ENCODE results near the gene STX8.
A peak's percentile ranks its signal among the peaks of the same experiment; 100 is the strongest.

Gene STX8

DNA sequence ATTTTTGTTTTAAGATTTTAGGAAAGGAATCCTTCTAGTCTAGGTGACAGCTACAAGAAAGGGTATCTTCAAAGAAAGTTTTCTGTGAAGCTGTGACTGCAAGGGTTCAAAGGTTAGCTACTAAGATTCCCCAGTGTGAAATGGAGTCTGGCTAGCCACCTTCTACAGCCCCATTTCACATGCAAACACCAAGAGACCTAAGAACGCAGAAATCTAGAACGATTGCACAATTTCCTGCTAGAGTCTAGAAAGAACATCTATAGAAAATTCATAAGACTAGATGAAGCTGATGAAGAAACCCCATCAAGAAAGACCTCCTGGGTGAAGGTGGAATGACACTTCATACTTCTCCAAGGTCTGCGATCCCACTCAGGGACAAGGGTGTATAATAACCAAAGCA, 77.1 kb downstream of the STX8 start:
- no peak for DNase-seq (ENCODE audit: low read depth, low spot score)
- POLR2A ChIA-PET: no interaction called here
- no peak overlapping the region for H3K4me3 ChIP-seq (ENCODE audit: low read depth, low read length)
- TF ChIP-seq, protein P1, sequence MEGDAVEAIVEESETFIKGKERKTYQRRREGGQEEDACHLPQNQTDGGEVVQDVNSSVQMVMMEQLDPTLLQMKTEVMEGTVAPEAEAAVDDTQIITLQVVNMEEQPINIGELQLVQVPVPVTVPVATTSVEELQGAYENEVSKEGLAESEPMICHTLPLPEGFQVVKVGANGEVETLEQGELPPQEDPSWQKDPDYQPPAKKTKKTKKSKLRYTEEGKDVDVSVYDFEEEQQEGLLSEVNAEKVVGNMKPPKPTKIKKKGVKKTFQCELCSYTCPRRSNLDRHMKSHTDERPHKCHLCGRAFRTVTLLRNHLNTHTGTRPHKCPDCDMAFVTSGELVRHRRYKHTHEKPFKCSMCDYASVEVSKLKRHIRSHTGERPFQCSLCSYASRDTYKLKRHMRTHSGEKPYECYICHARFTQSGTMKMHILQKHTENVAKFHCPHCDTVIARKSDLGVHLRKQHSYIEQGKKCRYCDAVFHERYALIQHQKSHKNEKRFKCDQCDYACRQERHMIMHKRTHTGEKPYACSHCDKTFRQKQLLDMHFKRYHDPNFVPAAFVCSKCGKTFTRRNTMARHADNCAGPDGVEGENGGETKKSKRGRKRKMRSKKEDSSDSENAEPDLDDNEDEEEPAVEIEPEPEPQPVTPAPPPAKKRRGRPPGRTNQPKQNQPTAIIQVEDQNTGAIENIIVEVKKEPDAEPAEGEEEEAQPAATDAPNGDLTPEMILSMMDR (IDR thresholded peaks at IDR 0.05; ENCODE audit: insufficient read depth, low read length, missing control alignments): no peak
- CTCF ChIA-PET: interaction anchor here (0.8 kb wide), 1 partner anchor 10 kb away, joined by 3 read pairs; no protein-coding TSS in a partner anchor

DNA sequence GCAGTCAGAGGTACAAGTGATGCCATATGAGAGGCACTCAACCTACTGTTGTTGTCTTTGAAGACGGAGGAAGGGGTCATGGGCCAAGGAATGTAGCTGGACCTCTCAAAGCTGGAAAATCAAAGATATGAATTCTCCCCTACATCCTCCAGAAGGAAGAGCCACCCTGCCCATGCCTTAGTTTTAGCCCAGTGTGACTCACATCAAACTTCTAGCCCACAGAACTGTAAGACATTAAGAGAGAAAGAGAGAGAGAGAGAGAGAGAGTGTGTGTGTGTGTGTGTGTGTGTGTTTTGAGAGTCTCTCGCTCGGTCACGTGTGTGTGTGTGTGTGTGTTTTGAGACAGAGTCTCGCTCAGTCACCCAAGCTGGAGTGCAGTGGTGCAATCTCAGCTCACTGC, 87.1 kb downstream of the STX8 start:
- TF ChIP-seq, protein P1 (IDR thresholded peaks at IDR 0.05; ENCODE audit: insufficient read depth, low read length, missing control alignments): no peak
- CTCF ChIA-PET: interaction anchor here (0.6 to 1.4 kb wide), 3 partner anchors 9 to 34 kb away, joined by 3 to 4 read pairs (median 4); no protein-coding TSS in a partner anchor
- no peak overlapping the region for H3K4me3 ChIP-seq (ENCODE audit: low read depth, low read length)
- DNase-seq (ENCODE audit: low read depth, low spot score): no peak
- POLR2A ChIA-PET: no interaction called here

DNA sequence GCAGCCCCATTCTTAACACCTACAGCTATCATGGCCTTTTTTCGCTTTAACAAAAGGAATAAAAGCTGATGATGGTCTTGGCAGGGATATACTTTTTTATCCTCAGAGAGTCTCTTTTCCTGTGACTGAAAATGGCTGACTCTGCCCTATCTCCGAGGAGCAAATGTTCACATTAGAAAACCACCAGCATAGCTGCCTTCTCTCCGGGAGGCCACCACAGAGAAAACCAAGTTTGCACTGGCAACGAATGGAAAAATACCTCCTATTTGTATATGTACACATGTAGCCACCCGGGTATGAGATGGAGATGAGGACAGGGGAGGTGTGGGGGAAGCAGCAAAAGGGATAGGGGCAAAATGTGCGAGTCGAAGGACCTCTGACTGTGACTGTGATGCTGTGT, 88.2 kb downstream of the STX8 start:
- ChIA-PET CTCF (no interaction called here), POLR2A (no interaction called here)
- no peak for DNase-seq (ENCODE audit: low read depth, low spot score)
- TF ChIP-seq, protein P1 (IDR thresholded peaks at IDR 0.05; ENCODE audit: insufficient read depth, low read length, missing control alignments): no peak
- H3K4me3 ChIP-seq (ENCODE audit: low read depth, low read length): no peak overlapping the region

DNA sequence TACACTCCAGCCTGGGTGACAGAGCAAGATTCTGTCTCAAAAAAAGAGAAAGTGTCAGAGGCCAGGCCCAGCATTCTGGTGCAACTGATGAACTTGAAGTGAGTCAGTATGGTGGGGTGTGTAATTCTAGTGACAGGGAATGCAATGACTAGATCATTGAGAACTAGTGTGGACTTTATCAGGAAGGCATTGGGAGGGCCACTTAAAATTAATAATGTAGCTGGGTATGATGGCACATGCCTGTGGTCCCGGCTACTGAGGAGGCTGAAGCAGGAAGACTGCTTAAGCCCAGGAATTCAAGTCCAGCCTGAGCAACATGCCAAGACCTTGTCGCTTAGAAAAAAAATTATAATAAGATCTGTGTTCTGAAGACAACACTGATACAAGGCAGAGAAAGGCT, 90.8 kb downstream of the STX8 start:
- TF ChIP-seq, protein P1 (IDR thresholded peaks at IDR 0.05; ENCODE audit: insufficient read depth, low read length, missing control alignments): no peak
- no peak overlapping the region for H3K4me3 ChIP-seq (ENCODE audit: low read depth, low read length)
- ChIA-PET CTCF (no interaction called here), POLR2A (no interaction called here)
- DNase-seq (ENCODE audit: low read depth, low spot score): peak; percentile 38

DNA sequence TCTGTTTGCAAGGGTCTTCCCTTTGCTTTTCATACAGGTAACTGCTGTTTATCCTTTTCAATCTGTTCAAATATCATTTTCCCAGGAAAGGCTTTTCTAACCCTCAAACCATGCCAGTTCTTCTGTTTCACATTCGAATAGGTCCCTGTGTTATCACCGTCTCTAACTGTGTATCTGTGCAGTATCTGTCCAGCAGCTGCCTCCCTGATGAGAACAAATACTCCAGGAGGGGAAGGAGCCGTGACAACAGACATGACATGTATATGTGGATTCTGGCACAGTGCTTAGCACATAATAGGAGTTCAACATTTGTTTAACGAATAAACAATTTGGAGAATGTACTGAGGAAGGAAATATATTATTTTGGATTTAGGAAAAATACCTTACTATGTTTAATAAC, 95.7 kb downstream of the STX8 start:
- POLR2A ChIA-PET: no interaction called here
- no peak overlapping the region for H3K4me3 ChIP-seq (ENCODE audit: low read depth, low read length)
- TF ChIP-seq, protein P1 (IDR thresholded peaks at IDR 0.05; ENCODE audit: insufficient read depth, low read length, missing control alignments): no peak
- CTCF ChIA-PET: interaction anchor here (1.0 kb wide), 1 partner anchor 97 kb away, joined by 3 read pairs; no protein-coding TSS in a partner anchor
- DNase-seq (ENCODE audit: low read depth, low spot score): no peak

DNA sequence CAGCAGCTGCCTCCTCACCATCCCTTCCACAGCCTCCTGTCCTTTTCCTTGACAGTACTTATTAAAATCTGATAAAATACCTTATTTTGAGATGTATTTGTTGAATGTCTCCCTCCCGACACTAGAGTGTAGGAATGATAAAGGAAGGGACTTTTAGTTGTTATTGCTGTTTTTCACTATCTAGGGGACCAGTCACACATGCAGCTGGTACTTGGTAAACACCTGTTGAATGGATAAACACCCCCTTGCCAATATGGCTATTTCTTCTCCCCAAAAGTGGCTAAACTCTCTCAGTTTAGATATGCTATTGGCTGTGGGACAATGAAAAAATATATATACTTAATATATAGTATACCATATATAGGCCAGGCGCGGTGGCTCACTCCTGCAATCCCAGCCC, 96.7 kb downstream of the STX8 start:
- CTCF ChIA-PET: no interaction called here

More for the DNA sequence above, 96.7 kb downstream of the STX8 start:
- TF ChIP-seq, protein P1 (IDR thresholded peaks at IDR 0.05; ENCODE audit: insufficient read depth, low read length, missing control alignments): no peak
- no peak overlapping the region for H3K4me3 ChIP-seq (ENCODE audit: low read depth, low read length)
- POLR2A ChIA-PET: no interaction called here
- DNase-seq (ENCODE audit: low read depth, low spot score): no peak

Data from AG04449 (cell line).